ENCODE data around the gene SPACA9. TPM values are rescaled to one million over a fixed set of nuclear protein-coding genes. Genes with fewer than 3 reads are reported as not detected.

SPACA9 gene
- total and polyA plus RNA-seq, 10 of the 15 experiments (the other 5 are each of a cell fraction or from before 2014, with no cell fraction given), result 0.68 to 2.9 (median 1.0) TPM

GRCh38 chr9:132898051-132898450 is 19.4 kb downstream of the SPACA9 start:
- Histone ChIP-seq H3K27ac (ENCODE audit: control insufficient read depth, insufficient read depth) (no peak overlapping the region), H3K79me2 (ENCODE audit: control insufficient read depth, insufficient read depth, low read length) (no peaks in the 10 kb centered on the region), H3K9ac (ENCODE audit: control insufficient read depth, insufficient read depth, low read length) (no peak overlapping the region), H3K36me3 (ENCODE audit: control insufficient read depth in 2 of 2, insufficient read depth in 2 of 2, low read length in 1 of 2) (peaks cover 2 to 23% of the 10 kb centered on the region in 2 experiments), H3K4me3 (no peak overlapping the region), H3K4me1 (ENCODE audit: control insufficient read depth, insufficient read depth, low read length) (no peaks in the 10 kb centered on the region), H3K4me2 (ENCODE audit: control insufficient read depth, insufficient read depth) (no peak overlapping the region), H3K9me3 (replicated peaks; ENCODE audit: control insufficient read depth, insufficient read depth, low read length) (no peaks in the 10 kb centered on the region), H2AFZ (ENCODE audit: control insufficient read depth, low read depth, low read length) (no peak overlapping the region), H3K27me3 (replicated peaks in 1 of 2; ENCODE audit: control insufficient read depth in 2 of 2, insufficient read depth in 2 of 2, low read length in 1 of 2) (no peaks in the 10 kb centered on the region), H4K20me1 (ENCODE audit: control insufficient read depth, insufficient read depth) (no peaks in the 10 kb centered on the region)
- no peak for ATAC-seq
- DNase-seq (ENCODE audit: low read depth, low spot score), result no peak
- ChIA-PET SMC1A (ENCODE audit: uncharacterized antibody, unreplicated experiment) (no interaction called here), RAD21 (ENCODE audit: unreplicated experiment) (interaction anchor here (0.6 kb wide), 1 partner anchor 103 kb away, joined by 3 read pairs; no protein-coding TSS in a partner anchor), POLR2A (interaction anchor here (0.7 kb wide), 1 partner anchor 580 kb away, joined by 4 read pairs; no protein-coding TSS in a partner anchor), CTCF (interaction anchor here (0.6 to 0.7 kb wide), 2 partner anchors 10 to 49 kb away, joined by 4 read pairs; no protein-coding TSS in a partner anchor)
- in situ Hi-C loops (cut with MboI), result no loop called here
- BruUV-seq (replicated peaks), result no TSS peak
- TF ChIP-seq RUNX3 (IDR thresholded peaks at IDR 0.05; ENCODE audit: low read length), result no peak
- no peak for TF ChIP-seq MXI1 (IDR thresholded peaks at IDR 0.05; ENCODE audit: low read depth, low read length)
- TF ChIP-seq LARP7 (IDR thresholded peaks at IDR 0.05), result no peak
- TF ChIP-seq PAX5 (IDR thresholded peaks at IDR 0.05; ENCODE audit: borderline replicate concordance, low read depth, low read length), result no peak
- TF ChIP-seq SP1 (IDR thresholded peaks at IDR 0.05; ENCODE audit: low read depth, low read length), result no peak
- TF ChIP-seq FOS (IDR thresholded peaks at IDR 0.05; ENCODE audit: borderline replicate concordance, extremely low read depth, insufficient read length), result no peak
- TF ChIP-seq SUPT20H (IDR thresholded peaks at IDR 0.05; ENCODE audit: borderline replicate concordance, control insufficient read depth, low read depth, low read length), result no peak
- no peak for TF ChIP-seq NR2F1 (conservative IDR thresholded peaks at IDR 0.05)
- no peak for TF ChIP-seq TAF1 (IDR thresholded peaks at IDR 0.05; ENCODE audit: borderline replicate concordance, low read depth, low read length)
- no peak for TF ChIP-seq ZBTB11 (CRISPR knock-in tag; IDR thresholded peaks at IDR 0.05)
- TF ChIP-seq ZNF274 (IDR thresholded peaks at IDR 0.05; ENCODE audit: insufficient read depth, insufficient read length), result no peak
- TF ChIP-seq CEBPB (IDR thresholded peaks at IDR 0.05; ENCODE audit: borderline replicate concordance in 1 of 2, low read depth in 2 of 2, low read length in 2 of 2), result no peak
- no peak for TF ChIP-seq EED (IDR thresholded peaks at IDR 0.05; ENCODE audit: low read depth)
- no peak for TF ChIP-seq MAX (IDR thresholded peaks at IDR 0.05; ENCODE audit: low read depth, low read length)
- no peak for TF ChIP-seq ZNF207 (IDR thresholded peaks at IDR 0.05; ENCODE audit: borderline replicate concordance)
- no peak for TF ChIP-seq NR2C1 (IDR thresholded peaks at IDR 0.05)
- TF ChIP-seq NBN (IDR thresholded peaks at IDR 0.05), result no peak
- FAIRE-seq, result no peak
- intact Hi-C loops (cut with micrococcal nuclease; ENCODE audit: unreplicated experiment), result no loop called here
- WGBS (ENCODE audit: insufficient coverage, insufficient replicate concordance, low lambda C conversion rate, missing lambda C conversion rate), result 96% methylated on average over 7 of the region's 7 CpGs

Data from GM12878 (cell line).